Gastroesophageal sphincter (tissue), 4 donors: ENCODE results near the gene WNT9A. TPM values are rescaled to one million over a fixed set of nuclear protein-coding genes. Genes with fewer than 3 reads are reported as not detected.

ENCODE experiments used
- ATAC-seq: fragments of 150-250 bp; one replicate; pipeline ENCODE4 v1.9.1; 2016; ENCODE audit warnings: mild to moderate bottlenecking, moderate library complexity
- H3K27ac ChIP-seq, 4 donors: fragments of 200-600 bp; sonication (generic) in 3 of 4; 1 replicate in 3 of 4; 2 replicates in 1 of 4; pipeline ENCODE4 v1.5.1; 2016 to 2019
- H3K27me3 ChIP-seq: fragments of 200-600 bp; sonication (generic); one replicate; pipeline ENCODE4 v1.5.1; 2019
- H3K36me3 ChIP-seq, 2 donors: fragments of 200-600 bp; sonication (generic); one replicate each; pipeline ENCODE4 v1.5.1; 2019; ENCODE audit warnings: control low read depth in 1 of 2
- H3K4me1 ChIP-seq, 3 donors: fragments of 200-600 bp; sonication (generic); 1 replicate in 2 of 3; 2 replicates in 1 of 3; pipeline ENCODE4 v1.5.1; 2016 to 2019; ENCODE audit warnings: control low read depth in 2 of 3
- H3K4me3 ChIP-seq, 2 donors: fragments of 200-600 bp; sonication (generic); one replicate each; pipeline ENCODE4 v1.5.1; 2019; ENCODE audit warnings: mild to moderate bottlenecking in 1 of 2, moderate library complexity in 1 of 2
- H3K9me3 ChIP-seq, 3 donors: fragments of 200-600 bp; sonication (generic); one replicate each; pipeline ENCODE4 v1.5.1; 2017 to 2019; ENCODE audit warnings: control low read depth in 2 of 3
- EP300 ChIP-seq: sonication (generic); formaldehyde crosslinking; IDR thresholded peaks from one replicate; pipeline ENCODE4 v1.6.1; 2017; ENCODE audit warnings: antibody characterized with exemption, mild to moderate bottlenecking
- POLR2A ChIP-seq, 2 donors: fragments of 450-650 bp; IDR thresholded peaks; one replicate each; pipeline ENCODE4 v1.6.1; 2017; ENCODE audit warnings: antibody characterized with exemption in 2 of 2, mild to moderate bottlenecking in 2 of 2, moderate library complexity in 1 of 2
- POLR2AphosphoS5 ChIP-seq: sonication (generic); formaldehyde crosslinking; IDR thresholded peaks from one replicate; pipeline ENCODE4 v1.6.1; 2017; ENCODE audit warnings: antibody characterized with exemption
- WGBS, 2 donors: methylation state at CpG; one replicate each; pipeline ENCODE4 v1.1.5; 2018; ENCODE audit warnings: low coverage in 1 of 2; 5-methylcytosine and 5-hydroxymethylcytosine counted together
- total RNA-seq, 4 donors: library from RNA; depleted of rRNA; stranded (reverse); fragments of >200 nt; gene quantifications; one replicate each; pipeline ENCODE4 v1.1.0, GENCODE V29; 2016
- TF ChIP-seq, protein P1 (sequence below), 4 experiments: fragments of 200-600 bp in 2 of 4; fragments of 450-650 bp in 2 of 4; sonication (generic) in 1 of 4; IDR thresholded peaks; one replicate each; pipeline ENCODE4 v1.5.1; 2017 to 2019; ENCODE audit warnings: antibody characterized with exemption in 4 of 4, mild to moderate bottlenecking in 2 of 4, moderate library complexity in 2 of 4

WNT9A gene
- total RNA-seq, 4 donors from 2014 or later: 5.4 to 14.0 (median 6.6) TPM

GRCh38 chr1:227952374-227953021 is 4.8 kb upstream of the WNT9A start:
- peaks cover 0 to 17% (median 0%) of the 10 kb centered on the region in 3 donors for H3K9me3 ChIP-seq
- no peaks in the 10 kb centered on the region for H3K36me3 ChIP-seq
- H3K27me3 ChIP-seq: peaks cover 66% of the 10 kb centered on the region
- no peak for ATAC-seq
- 70% methylated on average over 2 of the region's 18 CpGs; no CpG with 5 or more reads in 1 of the 2 donors for WGBS, 2 donors
- H3K4me3 ChIP-seq: no peak overlapping the region
- TF ChIP-seq POLR2AphosphoS5 (no peak), EP300 (no peak), POLR2A (IDR thresholded peaks at IDR 0.05) (no peak)
- TF ChIP-seq, protein P1, sequence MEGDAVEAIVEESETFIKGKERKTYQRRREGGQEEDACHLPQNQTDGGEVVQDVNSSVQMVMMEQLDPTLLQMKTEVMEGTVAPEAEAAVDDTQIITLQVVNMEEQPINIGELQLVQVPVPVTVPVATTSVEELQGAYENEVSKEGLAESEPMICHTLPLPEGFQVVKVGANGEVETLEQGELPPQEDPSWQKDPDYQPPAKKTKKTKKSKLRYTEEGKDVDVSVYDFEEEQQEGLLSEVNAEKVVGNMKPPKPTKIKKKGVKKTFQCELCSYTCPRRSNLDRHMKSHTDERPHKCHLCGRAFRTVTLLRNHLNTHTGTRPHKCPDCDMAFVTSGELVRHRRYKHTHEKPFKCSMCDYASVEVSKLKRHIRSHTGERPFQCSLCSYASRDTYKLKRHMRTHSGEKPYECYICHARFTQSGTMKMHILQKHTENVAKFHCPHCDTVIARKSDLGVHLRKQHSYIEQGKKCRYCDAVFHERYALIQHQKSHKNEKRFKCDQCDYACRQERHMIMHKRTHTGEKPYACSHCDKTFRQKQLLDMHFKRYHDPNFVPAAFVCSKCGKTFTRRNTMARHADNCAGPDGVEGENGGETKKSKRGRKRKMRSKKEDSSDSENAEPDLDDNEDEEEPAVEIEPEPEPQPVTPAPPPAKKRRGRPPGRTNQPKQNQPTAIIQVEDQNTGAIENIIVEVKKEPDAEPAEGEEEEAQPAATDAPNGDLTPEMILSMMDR (IDR thresholded peaks at IDR 0.05): no peak
- no peak overlapping the region for H3K27ac ChIP-seq
- peaks cover 0 to 15% (median 10%) of the 10 kb centered on the region in 3 donors for H3K4me1 ChIP-seq

GRCh38 chr1:227951624-227952373 is 4.1 kb upstream of the WNT9A start:
- Histone ChIP-seq H3K4me3 (no peak overlapping the region), H3K36me3 (no peaks in the 10 kb centered on the region), H3K4me1 (peaks cover 0 to 22% (median 16%) of the 10 kb centered on the region in 3 donors), H3K9me3 (peaks cover 0 to 17% (median 0%) of the 10 kb centered on the region in 3 donors), H3K27ac (no peak overlapping the region), H3K27me3 (peaks cover 59% of the 10 kb centered on the region)
- 100% methylated on average over 1 of the region's 9 CpGs; no CpG with 5 or more reads in 1 of the 2 donors for WGBS, 2 donors
- ATAC-seq: no peak
- TF ChIP-seq EP300: no peak
- no peak for TF ChIP-seq POLR2A (IDR thresholded peaks at IDR 0.05)
- TF ChIP-seq, protein P1 (IDR thresholded peaks at IDR 0.05): no peak
- no peak for TF ChIP-seq POLR2AphosphoS5

DNA sequence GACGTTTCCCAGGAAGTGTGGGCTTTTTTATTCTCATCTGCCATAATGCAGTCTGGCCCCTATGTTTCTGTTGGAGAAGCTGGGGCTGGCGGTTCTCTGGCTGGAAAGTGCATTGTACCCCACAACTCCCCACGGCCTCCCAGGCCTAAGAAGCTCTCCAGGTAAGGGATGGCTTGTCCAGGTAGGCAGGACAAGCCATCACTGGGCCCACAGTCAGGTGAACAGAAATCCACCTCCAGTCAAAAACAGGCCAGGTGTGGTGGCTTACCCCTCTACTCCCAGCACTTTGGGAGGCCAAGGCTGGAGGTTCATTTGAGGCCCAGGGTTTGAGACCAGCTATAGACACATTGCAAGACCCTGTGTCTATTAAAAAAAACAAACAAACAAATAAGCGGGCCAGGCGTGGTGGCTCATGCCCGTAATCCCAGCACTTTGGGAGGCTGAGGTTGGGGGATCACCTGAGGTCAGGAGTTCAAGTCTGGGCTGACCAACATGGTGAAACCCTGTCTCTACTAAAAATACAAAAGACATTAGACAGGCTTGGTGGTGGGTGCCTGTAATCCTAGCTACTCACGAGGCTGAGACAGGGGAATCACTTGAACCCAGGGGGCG is 3.1 kb upstream of the WNT9A start:
- Histone ChIP-seq H3K9me3 (peaks cover 0 to 10% (median 0%) of the 10 kb centered on the region in 3 donors), H3K27ac (no peak overlapping the region), H3K27me3 (peaks cover 49% of the 10 kb centered on the region), H3K4me1 (peaks cover 0 to 31% (median 23%) of the 10 kb centered on the region in 3 donors), H3K4me3 (no peak overlapping the region), H3K36me3 (no peaks in the 10 kb centered on the region)
- ATAC-seq: no peak
- no peak for TF ChIP-seq POLR2A (IDR thresholded peaks at IDR 0.05)
- no peak for TF ChIP-seq POLR2AphosphoS5
- TF ChIP-seq EP300: no peak
- TF ChIP-seq, protein P1 (IDR thresholded peaks at IDR 0.05): no peak
- 84 to 89% methylated on average over 4 to 5 of the region's 8 CpGs for WGBS, 2 donors

- Histone ChIP-seq H3K27me3 (peaks cover 42% of the 10 kb centered on the region), H3K9me3 (peaks cover 0 to 6% (median 0%) of the 10 kb centered on the region in 3 donors), H3K4me3 (no peak overlapping the region), H3K36me3 (no peaks in the 10 kb centered on the region), H3K27ac (no peak overlapping the region), H3K4me1 (peaks cover 0 to 38% (median 30%) of the 10 kb centered on the region in 3 donors)
- WGBS, 2 donors: 74 to 83% methylated on average over 3 to 4 of the region's 13 CpGs
- no peak for TF ChIP-seq EP300
- no peak for TF ChIP-seq POLR2A (IDR thresholded peaks at IDR 0.05)
- no peak for TF ChIP-seq POLR2AphosphoS5
- TF ChIP-seq, protein P1 (IDR thresholded peaks at IDR 0.05): no peak
- ATAC-seq: no peak
These were observed 2.4 kb upstream of the WNT9A start for GRCh38 chr1:227949954-227950734.
